Head of caudate nucleus (tissue), 42 donors: ENCODE results near the gene FOXL3.

Experiments
- DNase-seq, 42 donors: peaks; one replicate each; pipeline versions ENCODE4 v3.0.0 to v3.0.0-alpha.2; 2020 to 2021; ENCODE audit warnings: mixed read lengths in 7 of 42
- intact Hi-C: fragments of 100-400 bp; cut with DNase I; formaldehyde crosslinking; loops from one replicate; pipeline ENCODE4 v1.15.0; 2022

Gene FOXL3

GRCh38 chr7:327233-327931 lies 37.4 kb downstream of the FOXL3 start:
- DNase-seq, result no peak
- intact Hi-C loops, result loop anchor here (10.0 kb wide), 1 partner anchor 547 kb away; the partner anchor contains the start of gene GET4

GRCh38 chr7:327991-328702 lies 38.2 kb downstream of the FOXL3 start:
- no peak for DNase-seq
- intact Hi-C loops, result loop anchor here (10.0 kb wide), 1 partner anchor 547 kb away; the partner anchor contains the start of gene GET4

GRCh38 chr7:329691-330281 lies 39.8 kb downstream of the FOXL3 start:
- DNase-seq, result peak in 2 of 42 donors; percentile 1 to 5
- intact Hi-C loops, result loop anchor here (10.0 kb wide), 2 partner anchors 265 to 545 kb away; partner anchors contain the start of gene GET4

- DNase-seq, result peak in 7 of 42 donors; percentile 1 to 50 (median 44)
- intact Hi-C loops, result loop anchor here (10.0 kb wide), 1 partner anchor 264 kb away; no protein-coding TSS in a partner anchor
These were observed 40.7 kb downstream of the FOXL3 start for GRCh38 chr7:330511-331230.

- intact Hi-C loops, result loop anchor here (10.0 kb wide), 1 partner anchor 263 kb away; no protein-coding TSS in a partner anchor
These were observed 42.1 kb downstream of the FOXL3 start for GRCh38 chr7:332020-332517.

GRCh38 chr7:332646-333392 lies 42.8 kb downstream of the FOXL3 start:
- intact Hi-C loops, result loop anchor here (10.0 kb wide), 1 partner anchor 262 kb away; no protein-coding TSS in a partner anchor
- peak; percentile 63 to 95 (median 86) for DNase-seq

More at GRCh38 chr7:332020-332517, 42.1 kb downstream of the FOXL3 start:
- peak in 2 of 42 donors; percentile 3 to 30 for DNase-seq

- DNase-seq, result peak in 2 of 42 donors; percentile 42 to 57
- intact Hi-C loops, result loop anchor here (10.0 kb wide), 1 partner anchor 261 kb away; no protein-coding TSS in a partner anchor
These were observed 43.4 kb downstream of the FOXL3 start for GRCh38 chr7:333393-333764.

GRCh38 chr7:334618-335357 lies 44.8 kb downstream of the FOXL3 start:
- peak in 1 of 42 donors; percentile 6 for DNase-seq
- intact Hi-C loops, result loop anchor here (10.0 kb wide), 1 partner anchor 260 kb away; no protein-coding TSS in a partner anchor

GRCh38 chr7:335358-336148 lies 45.6 kb downstream of the FOXL3 start:
- intact Hi-C loops, result loop anchor here (10.0 kb wide), 1 partner anchor 259 kb away; no protein-coding TSS in a partner anchor
- no peak for DNase-seq

- DNase-seq, result peak in 1 of 42 donors; percentile 4
- intact Hi-C loops, result loop anchor here (10.0 kb wide), 1 partner anchor 259 kb away; no protein-coding TSS in a partner anchor
These were observed 46.2 kb downstream of the FOXL3 start for GRCh38 chr7:336149-336533.

GRCh38 chr7:336810-337566 lies 47.0 kb downstream of the FOXL3 start:
- DNase-seq, result peak in 1 of 42 donors; percentile 20
- intact Hi-C loops, result loop anchor here (10.0 kb wide), 1 partner anchor 258 kb away; no protein-coding TSS in a partner anchor

GRCh38 chr7:337567-337951 lies 47.6 kb downstream of the FOXL3 start:
- DNase-seq, result no peak
- intact Hi-C loops, result loop anchor here (10.0 kb wide), 1 partner anchor 257 kb away; no protein-coding TSS in a partner anchor

- intact Hi-C loops, result loop anchor here (10.0 kb wide), 1 partner anchor 256 kb away; no protein-coding TSS in a partner anchor
- DNase-seq, result no peak
These were observed 48.5 kb downstream of the FOXL3 start for GRCh38 chr7:338295-339061.

- intact Hi-C loops, result loop anchor here (10.0 kb wide), 1 partner anchor 256 kb away; no protein-coding TSS in a partner anchor
- DNase-seq, result no peak
These were observed 49.0 kb downstream of the FOXL3 start for GRCh38 chr7:339062-339342.

GRCh38 chr7:339696-340095 lies 49.7 kb downstream of the FOXL3 start:
- no peak for DNase-seq
- intact Hi-C loops, result loop anchor here (5.0 to 10.0 kb wide), 2 partner anchors 183 to 255 kb away; no protein-coding TSS in a partner anchor
